H1 (cell line): ENCODE measurements around the gene GP2. TPM values are rescaled to one million over a fixed set of nuclear protein-coding genes. Genes with fewer than 3 reads are reported as not detected.

Source experiments
- CTCF ChIA-PET: fragments of 300-600 bp; sonication (Branson Sonifier 250); formaldehyde crosslinking; loops from one replicate; lab custom pipeline; 2021; ENCODE audit not compliant: partially characterized antibody; lab: Charles Lee
- POLR2A ChIA-PET: fragments of 300-600 bp; sonication (Branson Sonifier 250); formaldehyde crosslinking; loops from one replicate; lab custom pipeline; 2021; ENCODE audit warnings: inconsistent platforms; ENCODE audit not compliant: partially characterized antibody; lab: Charles Lee
- DNase-seq, 2 experiments: peaks; one replicate each; pipeline versions ENCODE4 v3.0.0 to v3.0.0-alpha.2; 2010 to 2022; ENCODE audit warnings: low spot score in 2 of 2, low read depth in 1 of 2, mixed read lengths in 1 of 2
- FAIRE-seq: peaks from 2 replicates; lab custom pipeline; 2011; peaks lifted over from hg19 to GRCh38; lab: Jason Lieb, UNC
- H2AFZ ChIP-seq: 2 replicates; pipeline ENCODE4 v1.8.1; 2012; ENCODE audit warnings: low read length, inconsistent platforms
- H2AK5ac ChIP-seq: 2 replicates; pipeline ENCODE4 v1.6.1; 2013; ENCODE audit warnings: low read depth, low read length
- H2BK120ac ChIP-seq: replicated peaks from 2 replicates; pipeline ENCODE3; 2013; ENCODE audit warnings: low read depth, low read length, inconsistent platforms
- H2BK12ac ChIP-seq: 2 replicates; pipeline ENCODE4 v1.6.1; 2013; ENCODE audit warnings: low read depth, low read length
- H2BK15ac ChIP-seq: 2 replicates; pipeline ENCODE4 v1.6.1; 2013; ENCODE audit warnings: low read length
- H2BK20ac ChIP-seq: 2 replicates; pipeline ENCODE4 v1.6.1; 2013; ENCODE audit warnings: low read length
- H2BK5ac ChIP-seq: 2 replicates; pipeline ENCODE4 v1.6.1; 2013; ENCODE audit warnings: low read depth, low read length
- H3K14ac ChIP-seq: 2 replicates; pipeline ENCODE4 v1.6.1; 2013; ENCODE audit warnings: inconsistent platforms; ENCODE audit not compliant: insufficient read length
- H3K18ac ChIP-seq: 2 replicates; pipeline ENCODE4 v1.6.1; 2013; ENCODE audit warnings: low read length; ENCODE audit errors: extremely low read depth
- H3K23ac ChIP-seq: 2 replicates; pipeline ENCODE4 v1.6.1; 2013; ENCODE audit warnings: inconsistent platforms; ENCODE audit not compliant: insufficient read length
- H3K23me2 ChIP-seq: 2 replicates; pipeline ENCODE4 v1.6.1; 2013; ENCODE audit warnings: low read depth, low read length
- H3K27ac ChIP-seq: 2 replicates; pipeline ENCODE4 v1.6.1; 2011; ENCODE audit warnings: low read depth, low read length, inconsistent platforms
- H3K27me3 ChIP-seq, 4 experiments: replicated peaks in 1 of 4; 1 replicate in 1 of 4; 2 replicates in 3 of 4; pipeline versions ENCODE4 v1.6.1 to v1.8.1; 2011 to 2013; ENCODE audit warnings: low read length in 3 of 4, mild to moderate bottlenecking in 3 of 4, inconsistent platforms in 2 of 4, mixed read lengths in 2 of 4, moderate library complexity in 1 of 4; ENCODE audit not compliant: control insufficient read depth in 3 of 4, insufficient read depth in 3 of 4; ENCODE audit errors: extremely low read depth in 1 of 4
- H3K36me3 ChIP-seq, 4 experiments: 2 replicates each; pipeline versions ENCODE4 v1.6.1 to v1.8.1; 2011 to 2013; ENCODE audit warnings: mild to moderate bottlenecking in 4 of 4, low read length in 3 of 4, moderate library complexity in 2 of 4, control low read depth in 1 of 4, inconsistent platforms in 1 of 4; ENCODE audit not compliant: insufficient read depth in 4 of 4, control insufficient read depth in 2 of 4
- H3K4ac ChIP-seq: replicated peaks from 2 replicates; pipeline ENCODE3; 2013; ENCODE audit warnings: low read length, low read depth, mixed read lengths, inconsistent platforms; ENCODE audit not compliant: insufficient read length
- H3K4me1 ChIP-seq, 4 experiments: replicated peaks in 1 of 4; 1 replicate in 1 of 4; 2 replicates in 3 of 4; pipeline versions ENCODE4 v1.6.1 to v1.8.1; 2011 to 2013; ENCODE audit warnings: low read length in 3 of 4, inconsistent platforms in 2 of 4, mixed read lengths in 1 of 4; ENCODE audit not compliant: insufficient read depth in 4 of 4, control insufficient read depth in 3 of 4
- H3K4me2 ChIP-seq, 2 experiments: 2 replicates each; pipeline versions ENCODE4 v1.6.1 to v1.8.1; 2011 to 2013; ENCODE audit warnings: low read depth in 2 of 2, low read length in 2 of 2, control low read depth in 1 of 2, inconsistent platforms in 1 of 2, mild to moderate bottlenecking in 1 of 2; ENCODE audit not compliant: insufficient read depth in 1 of 2
- H3K4me3 ChIP-seq, 4 experiments: fragments of 200-600, 300-600 bp in 1 of 4; sonication (generic), shearing (Covaris generic), sonication (Bioruptor Twin) in 1 of 4; 2 replicates each; pipeline versions ENCODE4 v1.5.1 to v1.8.1; 2011 to 2016; ENCODE audit warnings: low read length in 4 of 4, low read depth in 3 of 4, control low read depth in 2 of 4, inconsistent platforms in 2 of 4, mild to moderate bottlenecking in 2 of 4, mixed read lengths in 1 of 4, moderate library complexity in 1 of 4; ENCODE audit not compliant: insufficient read depth in 2 of 4; ENCODE audit errors: extremely low read depth in 1 of 4
- H3K56ac ChIP-seq: replicated peaks from 2 replicates; pipeline ENCODE3; 2013; ENCODE audit warnings: low read depth, mild to moderate bottlenecking, mixed read lengths, low read length, inconsistent platforms; ENCODE audit not compliant: insufficient read length
- H3K79me1 ChIP-seq: 2 replicates; pipeline ENCODE4 v1.6.1; 2013; ENCODE audit warnings: low read depth, low read length, control low read depth
- H3K79me2 ChIP-seq, 2 experiments: 2 replicates each; pipeline versions ENCODE4 v1.6.1 to v1.8.1; 2012 to 2013; ENCODE audit warnings: low read length in 2 of 2, mild to moderate bottlenecking in 2 of 2, inconsistent platforms in 1 of 2; ENCODE audit not compliant: insufficient read depth in 2 of 2, control insufficient read depth in 1 of 2
- H3K9ac ChIP-seq, 4 experiments: replicated peaks in 1 of 4; 1 replicate in 1 of 4; 2 replicates in 3 of 4; pipeline versions ENCODE4 v1.6.1 to v1.8.1; 2011 to 2013; ENCODE audit warnings: low read depth in 3 of 4, low read length in 3 of 4, control low read depth in 2 of 4, mild to moderate bottlenecking in 2 of 4, moderate library complexity in 2 of 4, inconsistent platforms in 1 of 4; ENCODE audit errors: extremely low read depth in 1 of 4
- H3K9me3 ChIP-seq, 2 experiments: 2 replicates each; pipeline versions ENCODE4 v1.6.1 to v1.8.1; 2012 to 2013; ENCODE audit warnings: mild to moderate bottlenecking in 2 of 2, moderate library complexity in 2 of 2, control low read depth in 1 of 2, inconsistent platforms in 1 of 2, low read depth in 1 of 2, low read length in 1 of 2, mixed read lengths in 1 of 2; ENCODE audit not compliant: insufficient read depth in 2 of 2
- H4K20me1 ChIP-seq, 2 experiments: replicated peaks in 1 of 2; 2 replicates each; pipeline versions ENCODE3 to v1.8.1; 2011 to 2013; ENCODE audit warnings: inconsistent platforms in 2 of 2, low read length in 2 of 2, mild to moderate bottlenecking in 1 of 2; ENCODE audit not compliant: insufficient read depth in 2 of 2, control insufficient read depth in 1 of 2
- H4K5ac ChIP-seq: 2 replicates; pipeline ENCODE4 v1.6.1; 2013; ENCODE audit warnings: low read length, low read depth, mixed read lengths, inconsistent platforms; ENCODE audit not compliant: insufficient read length
- H4K8ac ChIP-seq: 2 replicates; pipeline ENCODE4 v1.8.0; 2013; ENCODE audit warnings: mild to moderate bottlenecking, moderate library complexity, low read length, inconsistent platforms; ENCODE audit not compliant: insufficient read depth; ENCODE audit errors: extremely low read depth
- H4K91ac ChIP-seq: replicated peaks from 2 replicates; pipeline ENCODE3; 2013; ENCODE audit warnings: low read length, mixed read lengths, inconsistent platforms; ENCODE audit not compliant: insufficient read length
- CBX8 ChIP-seq: fragments of 300-800, 300-1000 bp; sonication (generic); IDR thresholded peaks from 2 replicates; pipeline ENCODE4 v1.7.1; 2016; ENCODE audit warnings: low read depth, low read length, borderline replicate concordance
- CHD1 ChIP-seq: IDR thresholded peaks from 2 replicates; pipeline ENCODE4 v1.6.1; 2012; ENCODE audit warnings: low read depth, low read length, improper control_type of control experiment
- KDM4A ChIP-seq: IDR thresholded peaks from one replicate; pipeline ENCODE4 v1.7.1; 2012; ENCODE audit warnings: low read depth, mild to moderate bottlenecking, moderate library complexity, low read length, inconsistent platforms; ENCODE audit not compliant: severe bottlenecking
- MAFK ChIP-seq: IDR thresholded peaks from 2 replicates; pipeline ENCODE4 v1.6.1; 2012; ENCODE audit warnings: low read depth, mild to moderate bottlenecking, improper control_type of control experiment, low read length
- NRF1 ChIP-seq: IDR thresholded peaks from 2 replicates; pipeline ENCODE4 v1.6.1; 2011; ENCODE audit warnings: mild to moderate bottlenecking, low read depth, low read length, improper control_type of control experiment
- PHF8 ChIP-seq: fragments of 200-600 bp; sonication (generic); conservative IDR thresholded peaks from 2 replicates; pipeline ENCODE4 v1.7.1; 2012; ENCODE audit warnings: low read depth, mild to moderate bottlenecking, inconsistent platforms, low read length, moderate library complexity
- POLR2A ChIP-seq, 2 experiments: IDR thresholded peaks; 1 replicate in 1 of 2; 2 replicates in 1 of 2; pipeline ENCODE4 v1.6.1; 2011; ENCODE audit warnings: low read depth in 2 of 2, low read length in 2 of 2, mild to moderate bottlenecking in 2 of 2; ENCODE audit errors: control extremely low read depth in 1 of 2
- POU5F1 ChIP-seq: IDR thresholded peaks from 2 replicates; pipeline ENCODE4 v1.6.1; 2011; ENCODE audit warnings: low read depth, mild to moderate bottlenecking, low read length, moderate library complexity
- RNF2 ChIP-seq: fragments of 200-900, 300-1000 bp; sonication (generic); IDR thresholded peaks from 2 replicates; pipeline ENCODE4 v1.7.1; 2016; ENCODE audit warnings: borderline replicate concordance, low read depth, mild to moderate bottlenecking, antibody characterized with exemption, low read length; ENCODE audit not compliant: poor library complexity, severe bottlenecking; ENCODE audit errors: missing control alignments
- RXRA ChIP-seq: IDR thresholded peaks from 2 replicates; pipeline ENCODE4 v1.6.1; 2011; ENCODE audit warnings: low read depth, mild to moderate bottlenecking, low read length, moderate library complexity; ENCODE audit not compliant: insufficient read depth
- SIN3A ChIP-seq, 2 experiments: IDR thresholded peaks in 1 of 2; conservative IDR thresholded peaks in 1 of 2; 2 replicates each; pipeline ENCODE4 v1.6.1; 2011 to 2012; ENCODE audit warnings: low read length in 2 of 2, improper control_type of control experiment in 1 of 2, low read depth in 1 of 2, mild to moderate bottlenecking in 1 of 2
- SP4 ChIP-seq: IDR thresholded peaks from 2 replicates; pipeline ENCODE4 v1.6.1; 2012; ENCODE audit warnings: low read length, inconsistent platforms
- SUZ12 ChIP-seq: fragments of 200-600 bp; sonication (generic); IDR thresholded peaks from 2 replicates; pipeline ENCODE4 v1.6.1; 2012; ENCODE audit warnings: mild to moderate bottlenecking, inconsistent platforms, low read length, moderate library complexity, mixed read lengths
- TEAD4 ChIP-seq: IDR thresholded peaks from 2 replicates; pipeline ENCODE4 v1.6.1; 2012; ENCODE audit warnings: low read depth, low read length, inconsistent platforms, mixed read lengths
- WGBS, 2 experiments: shearing (Covaris generic) in 1 of 2; methylation state at CpG; one replicate each; pipeline versions ENCODE4 v1.1.6 to v1.1.7; 2013 to 2015; ENCODE audit warnings: low lambda C conversion rate in 2 of 2, mixed read lengths in 2 of 2, inconsistent platforms in 1 of 2, low coverage in 1 of 2, missing lambda C conversion rate in 1 of 2; ENCODE audit not compliant: insufficient replicate concordance in 2 of 2, insufficient coverage in 1 of 2, insufficient read length in 1 of 2; ENCODE audit errors: extremely low coverage in 1 of 2, missing lambda C conversion rate in 1 of 2; 5-methylcytosine and 5-hydroxymethylcytosine counted together
- polyA plus RNA-seq, 7 experiments: library from polyadenylated mRNA; depleted of rRNA in 3 of 7; stranded (reverse) in 5 of 7; unstranded in 2 of 7; fragments of >200 nt in 5 of 7; fragments of 200-250 nt in 2 of 7; gene quantifications; 1 replicate in 5 of 7; 2 replicates in 1 of 7; 4 replicates in 1 of 7; pipeline versions ENCODE4 v1.2.1 to v1.2.3, GENCODE V29; 2011 to 2013; ENCODE audit warnings: missing spikeins in 2 of 7, mixed read lengths in 2 of 7
- total RNA-seq: library from RNA; stranded (reverse); fragmentation: NEBNext Ultra II Directional; extraction: Animal tissue kit (Norgen Biotek cat#: 25700); gene quantifications from 2 replicates; pipeline ENCODE4 v1.2.1, GENCODE V29; 2021

GP2 gene
- total and polyA plus RNA-seq, 2 of the 8 experiments (the other 6 are each of a cell fraction or from before 2014, with no cell fraction given) = not detected

GRCh38 chr16:20334396-20334795 lies 7.1 kb upstream of the GP2 start:
- no peak overlapping the region for H3K9ac ChIP-seq
- H2AK5ac ChIP-seq = no peak overlapping the region
- no peak overlapping the region for H3K14ac ChIP-seq
- H2AFZ ChIP-seq = no peak overlapping the region
- no peak overlapping the region for H2BK20ac ChIP-seq
- no peaks in the 10 kb centered on the region for H3K79me2 ChIP-seq
- POLR2A ChIA-PET = no interaction called here
- H3K18ac ChIP-seq = no peak overlapping the region
- no peak overlapping the region for H3K4me2 ChIP-seq
- DNase-seq (no peak), FAIRE-seq (no peak)
- H3K27ac ChIP-seq = no peak overlapping the region
- no peak overlapping the region for H2BK15ac ChIP-seq
- no peaks in the 10 kb centered on the region for H3K23me2 ChIP-seq
- no peak overlapping the region for H2BK5ac ChIP-seq
- no peak overlapping the region for H2BK120ac ChIP-seq
- no peak overlapping the region for H3K4me3 ChIP-seq
- no peak overlapping the region for H4K91ac ChIP-seq
- CTCF ChIA-PET = interaction anchor here (0.6 to 7.5 kb wide), 4 partner anchors 14 to 558 kb away, joined by 3 to 47 read pairs (median 4); no protein-coding TSS in a partner anchor
- H3K9me3 ChIP-seq = no peaks in the 10 kb centered on the region
- H3K56ac ChIP-seq = no peak overlapping the region
- WGBS, 2 experiments = 87% methylated on average over 1 of the region's 1 CpG; no CpG with 5 or more reads in 1 of the 2 experiments
- no peak overlapping the region for H2BK12ac ChIP-seq
- no peaks in the 10 kb centered on the region for H4K20me1 ChIP-seq
- H3K27me3 ChIP-seq = no peaks in the 10 kb centered on the region
- H4K5ac ChIP-seq = no peak overlapping the region
- peaks cover 0 to 2% (median 0%) of the 10 kb centered on the region in 4 experiments; a peak in 2 of 7 replicates for H3K4me1 ChIP-seq
- no peaks in the 10 kb centered on the region for H3K79me1 ChIP-seq
- no peaks in the 10 kb centered on the region for H3K36me3 ChIP-seq
- H4K8ac ChIP-seq = no peak overlapping the region
- no peak overlapping the region for H3K23ac ChIP-seq
- H3K4ac ChIP-seq = no peak overlapping the region
- TF ChIP-seq POU5F1 (no peak), POLR2A (IDR thresholded peaks at IDR 0.05; ENCODE audit: control extremely low read depth in 1 of 2, low read depth in 2 of 2, low read length in 2 of 2) (no peak), MAFK (no peak), TEAD4 (no peak), CHD1 (no peak), RXRA (no peak), SUZ12 (no peak), SIN3A (conservative IDR thresholded peaks at IDR 0.05 in 1 of 2, IDR thresholded peaks at IDR 0.05 in 1 of 2; ENCODE audit: low read depth in 1 of 2, low read length in 2 of 2) (no peak), PHF8 (no peak), SP4 (no peak), CBX8 (no peak), NRF1 (no peak), KDM4A (no peak), RNF2 (no peak)
